HG02973 (cell line): Measurements from ENCODE around the gene AGPAT1.

Experiments
- ATAC-seq: cut with Tn5 transposase; IDR thresholded peaks from one replicate; pipeline ENCODE4 v1.9.1; 2021; ENCODE audit warnings: moderate library complexity; ENCODE audit not compliant: unreplicated experiment

The AGPAT1 gene

GRCh38 chr6:32173051-32173727 lies 2.7 kb downstream of the AGPAT1 start:
- no peak for ATAC-seq

- no peak for ATAC-seq
Observed at GRCh38 chr6:32171234-32171633, 4.7 kb downstream of the AGPAT1 start.

GRCh38 chr6:32170294-32170693 lies 5.6 kb downstream of the AGPAT1 start:
- ATAC-seq: no peak

- ATAC-seq: no peak
Observed at GRCh38 chr6:32168807-32169591, 6.9 kb downstream of the AGPAT1 start.

GRCh38 chr6:32168350-32168749 lies 7.5 kb downstream of the AGPAT1 start:
- ATAC-seq: no peak

GRCh38 chr6:32167761-32168262 lies 8.1 kb downstream of the AGPAT1 start:
- no peak for ATAC-seq

- ATAC-seq: no peak
Observed at GRCh38 chr6:32167154-32167760, 8.6 kb downstream of the AGPAT1 start.

- ATAC-seq: no peak
Observed at GRCh38 chr6:32166411-32167061, 9.3 kb downstream of the AGPAT1 start.

GRCh38 chr6:32164295-32164694 lies 11.6 kb downstream of the AGPAT1 start, which contains the start of gene EGFL8:
Gene EGFL8 (plus strand): TSS chr6:32164595. CDS start chr6:32166166, 1,571 bp downstream.
- ATAC-seq: no peak

- no peak for ATAC-seq
Observed at GRCh38 chr6:32163559-32164258, 12.2 kb downstream of the AGPAT1 start.

GRCh38 chr6:32158052-32158451 lies 17.8 kb downstream of the AGPAT1 start:
- no peak for ATAC-seq

GRCh38 chr6:32156891-32157290 lies 19.0 kb downstream of the AGPAT1 start:
- ATAC-seq: no peak

- ATAC-seq: no peak
Observed at GRCh38 chr6:32154514-32155161, 21.2 kb downstream of the AGPAT1 start.

GRCh38 chr6:32153564-32154513 lies 22.0 kb downstream of the AGPAT1 start, which contains the start of gene PPT2:
Gene PPT2 (plus strand): TSS chr6:32154141. CDS start chr6:32154595, 454 bp downstream.
- no peak for ATAC-seq

GRCh38 chr6:32152769-32153563 lies 22.9 kb downstream of the AGPAT1 start:
- no peak for ATAC-seq

GRCh38 chr6:32151863-32152768 lies 23.8 kb downstream of the AGPAT1 start, which contains the start of gene PRRT1:
Gene PRRT1 (minus strand): TSS chr6:32151939. CDS start chr6:32151827, 112 bp downstream.
- no peak for ATAC-seq
